Activated CD8-positive, alpha-beta memory T cell treated with anti-CD3 and anti-CD28 coated beads for 1 hour (primary cell): Measurements from ENCODE around the gene RHEBL1.
A peak's percentile ranks its signal among the peaks of the same experiment; 100 is the strongest.

Experiments used
- DNase-seq, 2 donors: peaks; one replicate each; pipeline ENCODE4 v3.0.0-alpha.2; 2020; ENCODE audit warnings: low read depth in 1 of 2; ENCODE audit errors: extremely low read depth in 1 of 2

The RHEBL1 gene

DNA sequence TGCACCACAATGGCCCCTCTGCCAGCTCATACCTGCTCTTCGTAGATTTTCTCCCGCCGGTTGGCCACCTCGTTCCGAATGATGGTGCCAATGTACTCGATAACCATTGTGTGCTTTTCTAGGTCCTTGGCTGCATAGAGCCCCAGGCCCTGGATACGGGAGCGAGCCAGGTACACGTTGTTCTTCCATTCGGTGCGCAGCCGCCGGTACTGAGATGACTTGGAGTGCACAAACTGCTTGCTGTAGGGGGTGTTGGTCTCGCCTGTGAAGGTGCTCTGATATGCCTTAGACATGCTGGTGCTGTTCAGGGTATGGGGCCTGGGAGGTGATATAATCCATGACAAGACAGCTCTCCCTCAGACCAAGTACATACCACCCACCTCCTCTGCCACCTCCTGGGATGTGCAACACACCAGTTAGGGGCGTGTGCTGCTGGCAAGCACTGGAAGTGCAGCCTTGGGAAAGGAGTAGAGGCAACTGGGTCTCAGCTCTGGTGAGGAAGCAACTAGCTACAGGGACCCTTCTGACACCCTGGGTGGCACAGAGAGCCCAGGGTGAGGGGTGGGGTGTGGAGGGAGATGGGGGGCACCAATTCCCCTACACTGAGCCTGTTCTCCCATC lies 47.1 kb downstream of the RHEBL1 start:
- no peak for DNase-seq

GRCh38 chr12:49021292-49021915 lies 48.4 kb downstream of the RHEBL1 start:
- DNase-seq, result no peak

DNA sequence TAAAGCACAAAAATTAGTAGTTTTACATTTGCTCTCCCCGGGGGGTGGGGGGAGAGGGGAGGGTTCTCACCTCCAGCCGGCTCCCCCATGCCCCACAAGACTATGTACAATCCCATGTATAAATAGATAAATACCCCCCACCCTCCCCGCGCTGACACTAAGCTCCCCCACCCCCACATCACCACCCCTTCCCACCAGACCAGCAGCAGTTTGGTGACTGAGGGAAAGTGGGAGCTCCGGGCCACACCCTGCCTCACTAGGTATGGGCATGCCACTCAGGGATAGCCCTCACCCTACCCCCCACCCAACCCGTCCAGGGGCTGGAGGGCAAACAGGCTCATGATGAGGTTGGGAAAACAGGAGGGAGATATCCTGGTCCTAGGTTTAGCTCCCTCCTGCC lies 49.3 kb downstream of the RHEBL1 start:
- no peak for DNase-seq

GRCh38 chr12:49019443-49020324 lies 50.1 kb downstream of the RHEBL1 start:
- no peak for DNase-seq

GRCh38 chr12:49019120-49019430 lies 50.7 kb downstream of the RHEBL1 start:
- DNase-seq, result no peak

DNA sequence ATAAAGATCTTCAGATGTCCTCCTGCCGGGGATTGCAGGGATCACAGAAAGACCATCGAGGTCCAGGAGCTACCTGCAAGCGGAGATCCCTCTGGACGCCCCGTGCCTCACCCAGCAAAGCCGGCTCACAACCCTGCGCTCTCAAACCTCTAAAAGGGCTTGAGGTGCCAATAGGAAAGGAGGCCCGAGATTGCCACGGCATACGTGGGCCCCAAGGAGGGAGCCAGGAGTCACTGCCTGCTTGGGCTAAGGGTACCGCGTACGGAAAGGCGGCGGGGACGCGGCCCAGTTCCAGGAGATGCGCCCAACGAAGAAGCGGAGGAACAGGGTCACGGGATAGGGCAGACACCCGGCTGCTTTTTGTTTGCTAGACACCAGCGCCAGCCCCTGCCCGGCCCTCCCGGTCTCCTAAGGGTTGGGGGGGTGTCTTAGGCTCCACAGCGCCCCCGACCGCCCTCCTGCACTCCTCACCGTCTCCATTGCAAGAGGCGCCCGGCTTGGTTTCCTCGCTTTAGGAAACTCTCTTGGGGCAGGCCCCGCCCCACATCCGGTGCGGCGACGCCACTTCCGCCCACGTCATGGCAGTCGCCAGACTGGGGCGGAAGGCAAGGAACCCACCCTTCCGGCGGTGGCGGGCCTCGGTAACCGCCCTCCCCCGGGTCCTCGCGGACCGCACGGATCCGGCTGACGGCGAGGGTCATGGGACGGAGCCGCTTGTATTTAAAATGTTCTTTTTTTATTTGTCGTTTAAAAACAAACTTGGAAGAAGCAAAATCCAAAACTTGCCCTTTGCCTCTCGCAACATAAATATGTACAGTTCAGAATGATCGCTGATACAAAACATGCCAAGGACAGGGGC lies 51.3 kb downstream of the RHEBL1 start, which contains the start of gene PRKAG1:
Gene PRKAG1 (minus strand): TSS at position 516 of the 859 bp plus-strand sequence. CDS start 36 bp downstream, at position 480.
- DNase-seq, result peak; percentile 93 to 94

DNA sequence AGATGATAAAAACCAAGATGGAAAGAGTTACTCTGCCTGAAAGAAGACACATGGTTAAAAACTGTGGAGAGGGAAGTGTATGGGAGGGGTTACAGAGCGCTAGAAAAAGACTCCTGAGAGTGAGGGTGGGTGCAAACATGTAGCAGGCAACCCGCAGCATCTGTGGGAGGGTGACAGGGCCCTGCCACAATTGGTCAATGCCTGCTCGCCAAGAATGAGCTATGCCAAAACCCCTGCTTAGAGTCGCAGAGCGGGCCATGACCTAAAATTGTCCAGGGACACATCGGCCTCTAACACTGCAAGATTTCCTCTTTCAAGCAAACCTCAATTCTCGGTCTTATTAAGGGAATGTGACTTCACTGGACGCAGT lies 51.9 kb downstream of the RHEBL1 start:
- DNase-seq, result no peak

DNA sequence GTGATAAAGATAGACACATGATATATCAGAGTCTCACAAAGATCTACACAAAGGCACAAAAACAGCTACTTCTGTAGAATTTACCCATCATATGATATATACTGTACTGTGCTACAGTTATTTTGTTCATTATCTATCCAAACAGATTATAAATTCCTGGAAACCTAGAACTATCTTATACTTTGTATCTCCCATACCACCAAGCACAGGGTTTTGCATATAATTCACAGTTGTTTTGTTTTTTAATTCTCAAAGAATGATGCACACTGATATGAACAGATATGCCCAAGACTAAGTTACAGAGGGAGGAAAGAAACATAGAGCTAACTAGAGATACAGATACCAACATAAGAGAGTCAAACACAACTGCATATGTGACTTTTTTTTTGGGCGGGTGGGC lies 54.6 kb downstream of the RHEBL1 start:
- DNase-seq, result no peak
